Fibroblast of lung (primary cell): ENCODE data around the gene TMEM132C.

Source experiments
- CTCF ChIP-seq, 2 donors: IDR thresholded peaks in 1 of 2; conservative IDR thresholded peaks in 1 of 2; 1 replicate in 1 of 2; 2 replicates in 1 of 2; pipeline ENCODE4 v1.5.1; 2011 to 2012; ENCODE audit warnings: low read length in 2 of 2, control low read depth in 1 of 2, inconsistent platforms in 1 of 2, low read depth in 1 of 2, mild to moderate bottlenecking in 1 of 2
- EZH2 ChIP-seq: IDR thresholded peaks from 2 replicates; pipeline ENCODE4 v1.5.1; 2012; ENCODE audit warnings: low read length, control low read depth, mild to moderate bottlenecking; ENCODE audit errors: missing control alignments

- TF ChIP-seq CTCF (conservative IDR thresholded peaks at IDR 0.05 in 1 of 2, IDR thresholded peaks at IDR 0.05 in 1 of 2; ENCODE audit: low read depth in 1 of 2, low read length in 2 of 2) (no peak), EZH2 (no peak)
Observed at GRCh38 chr12:128361400-128361995, 94.5 kb downstream of the TMEM132C start.
